ENCODE measurements around the gene FHOD1. TPM values are rescaled to one million over a fixed set of nuclear protein-coding genes. Genes with fewer than 3 reads are reported as not detected.

Gene FHOD1
- total RNA-seq, 4 donors from 2014 or later = 17.9 to 26.4 (median 24.3) TPM

- TF ChIP-seq, protein P1, sequence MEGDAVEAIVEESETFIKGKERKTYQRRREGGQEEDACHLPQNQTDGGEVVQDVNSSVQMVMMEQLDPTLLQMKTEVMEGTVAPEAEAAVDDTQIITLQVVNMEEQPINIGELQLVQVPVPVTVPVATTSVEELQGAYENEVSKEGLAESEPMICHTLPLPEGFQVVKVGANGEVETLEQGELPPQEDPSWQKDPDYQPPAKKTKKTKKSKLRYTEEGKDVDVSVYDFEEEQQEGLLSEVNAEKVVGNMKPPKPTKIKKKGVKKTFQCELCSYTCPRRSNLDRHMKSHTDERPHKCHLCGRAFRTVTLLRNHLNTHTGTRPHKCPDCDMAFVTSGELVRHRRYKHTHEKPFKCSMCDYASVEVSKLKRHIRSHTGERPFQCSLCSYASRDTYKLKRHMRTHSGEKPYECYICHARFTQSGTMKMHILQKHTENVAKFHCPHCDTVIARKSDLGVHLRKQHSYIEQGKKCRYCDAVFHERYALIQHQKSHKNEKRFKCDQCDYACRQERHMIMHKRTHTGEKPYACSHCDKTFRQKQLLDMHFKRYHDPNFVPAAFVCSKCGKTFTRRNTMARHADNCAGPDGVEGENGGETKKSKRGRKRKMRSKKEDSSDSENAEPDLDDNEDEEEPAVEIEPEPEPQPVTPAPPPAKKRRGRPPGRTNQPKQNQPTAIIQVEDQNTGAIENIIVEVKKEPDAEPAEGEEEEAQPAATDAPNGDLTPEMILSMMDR (IDR thresholded peaks at IDR 0.05) = no peak
- TF ChIP-seq POLR2A (IDR thresholded peaks at IDR 0.05) = no peak
- Histone ChIP-seq H3K27me3 (no peaks in the 10 kb centered on the region), H3K36me3 (no peaks in the 10 kb centered on the region), H3K4me3 (replicated peaks in 1 of 3) (no peak overlapping the region), H3K9me3 (no peaks in the 10 kb centered on the region), H3K27ac (no peak overlapping the region), H3K4me1 (peaks cover 0 to 2% of the 10 kb centered on the region in 2 donors)
- no peak for DNase-seq
- 67 to 72% methylated on average over 8 of the region's 8 CpGs for WGBS, 2 donors
- intact Hi-C loops (cut with DNase I) = no loop called here
Measured at GRCh38 chr16:67265834-67266233, 18.6 kb upstream of the FHOD1 start.

DNA sequence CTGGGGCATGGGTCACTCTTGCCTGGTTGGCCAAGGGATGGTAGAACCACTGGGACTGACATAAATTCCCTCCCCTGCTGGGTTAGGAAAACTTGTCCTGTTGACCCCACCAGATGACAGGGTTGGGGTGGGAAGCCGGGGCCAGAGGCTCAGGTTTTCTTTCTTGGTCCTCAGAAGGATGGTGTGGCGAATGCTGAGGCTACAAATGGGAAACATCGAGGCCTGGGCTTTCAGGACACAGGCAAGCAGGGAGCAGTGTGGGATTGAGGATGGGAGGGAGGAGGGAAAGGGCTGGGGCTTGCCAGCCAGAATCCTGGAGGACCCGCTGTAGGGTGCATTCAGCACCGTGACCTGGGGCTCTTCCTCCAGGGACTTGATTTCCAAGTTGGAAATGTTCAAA, 17.6 kb upstream of the FHOD1 start:
- H3K27me3 ChIP-seq = no peaks in the 10 kb centered on the region
- H3K4me1 ChIP-seq = peaks cover 0 to 2% of the 10 kb centered on the region in 2 donors
- no peak overlapping the region for H3K4me3 ChIP-seq (replicated peaks in 1 of 3)
- H3K9me3 ChIP-seq = no peaks in the 10 kb centered on the region
- no peak overlapping the region for H3K27ac ChIP-seq
- TF ChIP-seq, protein P1 (IDR thresholded peaks at IDR 0.05) = no peak
- TF ChIP-seq POLR2A (IDR thresholded peaks at IDR 0.05) = no peak
- 92 to 94% methylated on average over 5 of the region's 5 CpGs for WGBS, 2 donors
- no peaks in the 10 kb centered on the region for H3K36me3 ChIP-seq
- intact Hi-C loops (cut with DNase I) = no loop called here
- DNase-seq = no peak

DNA sequence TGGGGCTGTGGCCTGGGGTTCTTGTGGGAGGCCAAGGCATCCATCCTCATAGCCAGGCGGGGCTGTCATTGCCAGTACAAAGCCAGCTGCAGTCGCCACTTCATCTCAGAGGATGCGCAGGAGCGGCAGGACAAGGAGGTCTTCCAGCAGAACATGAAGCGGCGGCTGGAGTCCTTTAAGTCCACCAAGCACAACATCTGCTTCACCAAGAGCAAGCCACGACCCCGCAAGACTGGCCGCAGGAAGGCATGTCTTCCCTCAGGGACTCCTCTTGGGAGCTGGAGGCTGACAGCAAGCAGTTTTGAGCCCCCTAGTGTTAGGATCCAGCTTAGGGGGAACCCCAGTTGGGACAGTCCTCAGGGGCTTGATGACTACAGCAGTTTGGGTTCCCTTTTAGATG, 17.0 kb upstream of the FHOD1 start:
- no peak for TF ChIP-seq POLR2A (IDR thresholded peaks at IDR 0.05)
- TF ChIP-seq, protein P1 (IDR thresholded peaks at IDR 0.05) = no peak
- intact Hi-C loops (cut with DNase I) = no loop called here
- Histone ChIP-seq H3K4me3 (replicated peaks in 1 of 3) (no peak overlapping the region), H3K9me3 (no peaks in the 10 kb centered on the region), H3K4me1 (peaks cover 0 to 2% of the 10 kb centered on the region in 2 donors), H3K27ac (no peak overlapping the region), H3K27me3 (no peaks in the 10 kb centered on the region), H3K36me3 (no peaks in the 10 kb centered on the region)
- no peak for DNase-seq
- 82% methylated on average over 6 to 9 of the region's 9 CpGs for WGBS, 2 donors

GRCh38 chr16:67263201-67263600, 15.9 kb upstream of the FHOD1 start:
- Histone ChIP-seq H3K27me3 (no peaks in the 10 kb centered on the region), H3K27ac (no peak overlapping the region), H3K9me3 (no peaks in the 10 kb centered on the region), H3K36me3 (no peaks in the 10 kb centered on the region), H3K4me3 (replicated peaks in 1 of 3) (no peak overlapping the region), H3K4me1 (peaks cover 0 to under 1% of the 10 kb centered on the region in 2 donors)
- no peak for DNase-seq
- intact Hi-C loops (cut with DNase I) = no loop called here
- TF ChIP-seq, protein P1 (IDR thresholded peaks at IDR 0.05) = no peak
- TF ChIP-seq POLR2A (IDR thresholded peaks at IDR 0.05) = no peak
- 87 to 93% methylated on average over 3 of the region's 3 CpGs for WGBS, 2 donors

- Histone ChIP-seq H3K4me1 (no peaks in the 10 kb centered on the region), H3K4me3 (replicated peaks in 1 of 3) (no peak overlapping the region), H3K27ac (no peak overlapping the region), H3K27me3 (no peaks in the 10 kb centered on the region), H3K9me3 (no peaks in the 10 kb centered on the region), H3K36me3 (no peaks in the 10 kb centered on the region)
- intact Hi-C loops (cut with DNase I) = no loop called here
- peak in 1 of 2 donors; percentile 58 for DNase-seq
- TF ChIP-seq, protein P1 (IDR thresholded peaks at IDR 0.05) = peak in 5 of 6 experiments; percentile 19 to 57 (median 36)
- TF ChIP-seq POLR2A (IDR thresholded peaks at IDR 0.05) = no peak
- WGBS, 2 donors = 76 to 80% methylated on average over 4 of the region's 4 CpGs
Measured at GRCh38 chr16:67260426-67261063, 13.3 kb upstream of the FHOD1 start.
